ENCODE results near the gene CHRNA4.

The CHRNA4 gene

DNA sequence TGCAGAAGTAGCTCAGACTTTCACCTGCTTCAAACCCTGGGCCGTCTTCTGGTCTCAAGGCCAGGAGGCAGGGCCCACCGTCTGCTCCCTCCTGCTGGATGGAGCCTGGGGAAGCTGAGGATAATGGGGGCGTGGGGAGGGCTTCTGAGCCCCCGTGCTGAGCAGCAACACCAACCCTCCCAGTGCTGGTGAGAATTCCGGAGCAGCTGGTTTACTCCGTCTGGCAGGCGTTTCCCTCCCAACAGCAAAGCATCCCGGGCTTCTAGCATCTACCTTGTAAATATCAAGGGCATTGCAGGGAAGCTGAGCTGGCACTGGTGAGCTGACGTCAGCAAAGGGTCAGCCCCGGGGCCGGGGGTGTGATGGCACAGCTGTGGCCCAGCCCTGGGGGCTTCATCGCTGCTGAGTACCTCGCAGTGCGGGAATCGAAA lies 16.8 kb upstream of the CHRNA4 start:
- DNase-seq (ENCODE audit: low read depth in 2 of 2): no peak

DNA sequence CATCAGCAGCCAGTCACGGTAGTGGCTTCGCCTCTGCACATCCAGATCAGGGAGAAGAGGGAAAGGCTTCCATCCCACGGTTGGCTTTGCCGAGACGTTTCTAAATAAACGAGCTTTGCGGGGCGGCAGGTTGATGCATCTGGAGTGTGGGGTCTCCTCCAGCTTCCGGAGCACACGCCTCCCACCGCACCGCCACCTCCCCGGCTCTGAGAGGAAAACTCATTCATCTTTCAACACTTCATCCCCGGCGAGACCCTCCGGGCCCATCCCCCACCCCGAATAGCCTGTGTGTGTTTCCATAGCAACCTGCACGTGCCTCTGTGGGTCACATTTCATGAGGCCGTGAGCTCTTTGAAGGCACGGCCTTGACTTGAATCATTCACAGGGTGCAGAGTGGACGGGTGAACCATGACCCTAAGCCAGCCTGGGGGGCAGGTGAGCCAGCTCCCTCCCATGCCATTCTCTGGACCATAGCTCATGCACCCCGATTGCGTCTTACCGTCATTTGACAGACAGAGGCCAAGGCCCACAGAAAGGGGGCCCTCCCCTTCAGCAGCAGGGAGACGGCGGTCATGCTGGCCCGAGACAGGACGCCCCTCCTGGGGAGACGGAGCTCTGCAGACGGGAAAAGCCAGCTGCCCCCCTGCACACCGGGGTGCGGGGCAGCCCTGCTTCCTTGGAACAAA lies 16.2 kb upstream of the CHRNA4 start:
- no peak for DNase-seq (ENCODE audit: low read depth in 2 of 2)

DNA sequence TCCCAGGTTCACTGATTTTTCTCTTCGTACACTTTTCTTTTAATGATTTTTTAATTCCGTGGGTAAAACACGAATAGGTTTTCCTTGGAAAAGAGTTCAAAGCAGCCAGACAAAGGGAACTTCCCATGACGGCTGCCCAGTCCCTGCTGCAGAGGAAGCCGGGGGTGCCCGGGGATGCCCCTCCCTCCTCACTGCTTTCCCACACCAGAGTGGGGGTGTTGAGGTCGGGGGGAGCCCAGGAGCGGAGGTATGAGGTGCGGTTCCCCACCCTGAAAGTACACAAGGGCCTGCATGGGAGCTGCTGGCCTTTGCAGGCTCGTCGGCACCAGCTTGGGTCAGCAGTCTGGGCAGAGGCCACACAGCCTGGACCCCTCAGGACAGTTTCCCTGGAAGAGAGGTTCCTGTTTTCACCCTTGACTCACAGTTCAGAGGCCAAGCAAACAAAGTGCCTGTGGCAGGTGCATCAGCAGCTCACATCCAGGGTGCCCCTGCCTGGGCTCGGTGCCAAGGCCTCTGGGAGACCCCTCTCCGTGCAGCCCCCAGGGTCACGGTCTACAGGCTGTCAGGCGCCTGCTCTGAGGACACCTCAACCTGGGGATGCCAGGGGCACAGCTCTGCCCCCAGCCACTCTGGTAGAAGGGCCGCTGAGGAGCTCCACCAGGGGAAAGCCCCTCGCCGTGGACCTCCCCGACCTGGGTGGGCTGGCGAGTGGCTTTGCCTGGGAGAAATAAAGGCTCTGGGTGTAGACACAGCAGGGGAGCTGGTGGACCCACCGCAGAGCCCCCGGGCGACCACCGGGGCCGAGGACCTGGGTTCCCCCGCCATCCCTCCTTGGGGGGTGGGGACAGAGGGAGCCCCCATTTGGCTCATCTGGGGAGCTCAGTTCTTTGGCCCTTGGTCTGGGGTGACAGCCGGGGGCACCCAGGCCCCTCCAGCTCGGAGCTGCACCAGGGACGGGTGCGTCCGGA lies 15.4 kb upstream of the CHRNA4 start:
- no peak for DNase-seq (ENCODE audit: low read depth in 2 of 2)

DNA sequence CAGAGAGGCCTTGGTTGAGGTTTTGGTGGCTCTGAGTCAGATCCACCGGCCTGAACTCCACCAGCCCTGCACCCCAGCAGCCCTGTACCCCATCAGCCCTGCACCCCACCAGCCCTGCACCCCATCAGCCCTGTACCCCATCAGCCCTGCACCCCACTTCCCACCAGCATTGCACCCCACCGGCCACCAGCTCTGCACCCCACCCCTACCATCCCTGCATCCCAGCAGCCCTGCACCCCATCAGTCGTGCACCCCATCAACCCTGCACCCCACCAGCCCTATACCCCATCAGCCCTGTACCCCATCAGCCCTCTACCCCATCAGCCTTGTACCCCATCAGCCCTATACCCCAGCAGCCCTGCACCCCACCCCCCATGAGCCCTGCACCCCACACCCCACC lies 14.3 kb upstream of the CHRNA4 start:
- DNase-seq (ENCODE audit: low read depth in 2 of 2): no peak

DNA sequence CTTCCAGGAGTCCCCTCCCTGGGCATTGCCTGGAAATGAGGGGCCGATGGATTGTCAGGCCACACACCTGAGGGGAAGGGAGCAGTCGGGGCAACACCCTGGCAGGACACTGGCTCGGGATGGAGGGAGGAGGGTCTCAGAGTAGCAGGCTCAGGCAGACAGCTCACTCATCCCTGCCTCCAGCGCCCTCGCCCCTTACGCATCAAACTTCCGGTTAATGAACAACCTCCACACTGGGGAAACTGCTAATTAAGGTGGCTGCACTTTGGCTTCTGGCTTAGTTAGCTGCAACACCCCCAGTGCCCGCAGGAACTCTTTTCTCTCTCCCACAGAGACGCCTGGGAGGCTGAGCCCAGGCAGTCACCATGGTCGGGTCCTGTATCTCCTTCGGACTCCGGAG lies 13.4 kb upstream of the CHRNA4 start:
- no peak for DNase-seq (ENCODE audit: low read depth in 2 of 2)

DNA sequence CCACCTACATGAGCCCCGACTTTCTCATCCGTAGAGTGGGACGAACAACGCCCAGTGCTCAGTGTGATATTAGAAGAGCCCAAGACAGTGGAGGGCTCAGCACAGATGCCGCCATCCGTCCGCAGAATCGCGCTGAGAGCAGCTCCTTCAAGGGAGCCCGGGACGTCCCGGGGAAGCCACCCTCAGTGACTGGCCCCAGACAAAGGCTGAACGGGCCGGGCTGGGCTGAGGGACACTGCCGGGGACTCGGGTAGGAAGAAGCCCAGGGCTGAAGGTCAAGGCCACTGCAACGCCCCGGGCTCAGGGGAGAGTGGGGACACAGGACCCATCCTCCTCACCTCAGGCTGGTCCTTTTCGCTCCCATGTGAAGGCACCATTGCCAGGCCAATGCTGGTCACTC lies 12.8 kb upstream of the CHRNA4 start:
- no peak for DNase-seq (ENCODE audit: low read depth in 2 of 2)

DNA sequence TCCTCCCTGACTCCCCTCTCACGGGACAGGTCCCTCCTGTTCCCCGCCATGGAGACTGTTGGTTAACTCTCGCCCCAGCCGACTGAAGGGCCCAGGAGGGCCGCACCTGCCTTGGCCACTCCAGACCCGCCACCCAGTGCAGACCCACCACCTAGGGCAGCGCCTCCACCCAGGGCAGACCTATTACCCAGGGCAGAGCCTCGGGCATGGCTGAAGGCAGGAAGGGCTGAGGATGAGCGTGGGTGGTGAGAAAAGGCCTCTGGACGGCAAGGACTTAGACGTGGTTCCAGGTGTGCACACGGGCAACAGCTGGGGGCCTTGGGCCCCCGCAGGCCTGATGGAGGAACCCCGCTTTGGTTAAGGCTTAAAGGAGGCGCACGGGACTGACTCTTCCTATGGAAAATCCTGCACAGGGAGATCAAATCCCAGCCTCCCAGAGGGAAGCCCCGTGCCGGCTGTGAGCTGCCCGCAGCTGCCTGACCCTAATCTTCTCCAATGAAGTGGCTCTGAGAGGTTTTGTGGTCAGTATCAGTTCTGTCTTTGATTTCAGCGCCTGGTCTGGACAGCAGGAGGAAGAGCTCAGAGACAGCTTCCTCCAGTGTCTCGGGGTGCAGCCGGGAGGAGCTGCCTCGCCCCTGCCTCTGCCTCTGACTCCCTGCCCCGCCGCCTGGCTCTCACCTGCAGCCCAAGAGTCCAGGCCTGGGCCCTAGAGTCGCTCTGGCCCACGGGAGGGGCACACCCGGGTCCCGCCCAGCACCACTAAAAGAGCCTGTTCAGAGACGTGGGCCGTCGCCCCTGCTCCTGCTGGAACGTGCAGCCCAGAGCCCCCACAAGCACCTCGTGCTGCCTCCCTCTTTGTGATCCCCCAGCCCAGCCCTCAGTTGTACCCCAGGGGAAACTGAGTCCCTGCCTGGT lies 12.1 kb upstream of the CHRNA4 start:
- DNase-seq (ENCODE audit: low read depth in 2 of 2): no peak

DNA sequence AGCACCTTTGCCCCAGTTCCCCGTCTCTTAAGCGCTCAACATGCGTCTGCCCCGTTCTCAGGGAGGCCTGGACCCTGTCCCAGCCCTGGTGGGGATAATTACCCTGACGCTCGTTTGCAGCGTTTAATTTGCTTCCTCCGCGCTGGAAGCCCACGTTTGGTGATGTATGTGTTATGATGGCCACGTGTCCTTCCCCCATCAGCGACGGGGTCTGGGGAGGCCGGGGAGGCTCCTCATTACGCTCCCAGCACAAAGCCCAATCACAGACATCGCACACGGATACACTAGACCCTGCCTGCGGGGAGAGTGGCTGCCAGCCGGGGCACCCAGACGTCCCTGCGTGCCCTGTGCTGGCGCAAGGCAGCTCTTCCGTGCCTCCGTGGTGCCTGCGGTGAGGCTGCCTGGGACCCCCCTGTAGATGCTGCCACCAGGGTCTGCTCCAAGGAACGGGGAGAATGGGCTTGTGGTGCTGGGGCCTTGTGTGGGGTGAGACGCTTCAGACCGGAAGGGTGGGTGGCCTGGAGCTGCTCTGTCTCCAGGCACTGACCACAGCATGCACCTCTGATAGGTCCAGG lies 10.2 kb upstream of the CHRNA4 start:
- DNase-seq (ENCODE audit: low read depth in 2 of 2): no peak

DNA sequence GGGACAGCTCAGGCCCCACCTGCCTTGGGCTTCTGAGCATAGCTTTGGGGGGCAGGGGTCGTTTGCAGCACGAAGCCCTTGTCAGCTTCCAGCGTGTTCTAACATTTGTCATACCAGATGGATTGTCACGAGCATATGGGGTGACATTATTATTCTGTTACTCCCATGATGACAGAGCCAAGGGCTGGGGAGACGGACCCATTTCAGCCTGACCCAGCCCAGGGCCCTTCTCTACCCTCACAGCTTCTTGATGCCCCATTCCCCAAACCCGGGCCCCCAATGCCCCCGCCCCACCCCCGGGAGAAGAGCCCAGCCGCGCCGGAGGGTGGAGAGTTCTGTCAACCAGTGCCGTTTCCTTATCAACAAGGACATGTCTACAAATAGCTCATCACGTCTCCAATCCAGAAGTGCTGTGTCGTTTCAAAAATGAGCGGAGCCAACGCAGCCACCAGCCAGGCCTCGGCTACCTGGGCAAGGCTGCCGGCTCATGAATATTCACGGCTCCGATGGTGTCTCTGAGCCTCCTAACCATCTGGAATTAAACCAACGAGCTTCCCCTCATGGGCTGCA lies 9.6 kb upstream of the CHRNA4 start:
- no peak for DNase-seq (ENCODE audit: low read depth in 2 of 2)

DNA sequence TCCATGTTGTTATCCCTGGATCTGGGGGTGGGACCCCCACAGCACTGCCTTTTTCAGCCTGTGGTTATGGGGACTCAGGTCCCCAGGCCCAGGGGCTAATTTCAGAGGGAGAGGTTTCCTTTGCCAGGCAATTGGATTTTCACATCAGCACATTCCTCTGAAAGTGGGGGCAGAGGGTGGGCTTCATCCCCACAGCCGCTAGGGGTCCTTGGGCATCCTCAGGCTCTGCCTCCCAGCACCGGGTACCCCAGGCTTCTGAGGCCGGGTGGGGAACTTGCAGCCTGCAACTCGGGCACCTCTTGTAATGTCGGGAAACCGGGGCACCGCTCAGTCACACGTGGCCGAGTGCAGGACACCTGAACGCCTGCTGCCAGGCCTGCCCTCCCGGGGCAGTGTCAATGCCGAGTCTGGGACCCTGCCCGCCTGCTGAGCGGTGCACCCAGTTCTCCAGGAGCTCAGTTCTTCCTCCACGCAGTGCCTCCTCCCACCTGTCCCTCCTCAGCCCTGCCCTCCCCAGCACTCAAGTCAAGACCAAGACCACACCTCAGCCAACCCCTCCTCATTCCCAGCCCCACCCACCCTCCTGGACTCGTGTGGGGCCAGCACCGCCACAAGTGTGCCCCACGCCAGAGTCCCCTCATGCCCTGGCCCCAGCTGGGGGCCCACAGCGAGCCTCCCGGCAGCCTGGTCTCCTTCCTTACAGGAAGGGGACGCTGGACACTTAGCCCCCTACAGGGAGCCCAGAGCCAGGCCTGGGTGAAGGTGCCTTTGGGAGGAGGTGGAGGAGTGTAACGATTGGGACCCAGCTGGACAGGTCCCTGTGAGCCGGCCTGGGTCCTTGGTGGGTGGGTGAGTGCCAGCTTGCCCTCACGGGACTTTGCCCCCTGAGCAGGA lies 8.8 kb upstream of the CHRNA4 start:
- DNase-seq (ENCODE audit: low read depth in 2 of 2): no peak

DNA sequence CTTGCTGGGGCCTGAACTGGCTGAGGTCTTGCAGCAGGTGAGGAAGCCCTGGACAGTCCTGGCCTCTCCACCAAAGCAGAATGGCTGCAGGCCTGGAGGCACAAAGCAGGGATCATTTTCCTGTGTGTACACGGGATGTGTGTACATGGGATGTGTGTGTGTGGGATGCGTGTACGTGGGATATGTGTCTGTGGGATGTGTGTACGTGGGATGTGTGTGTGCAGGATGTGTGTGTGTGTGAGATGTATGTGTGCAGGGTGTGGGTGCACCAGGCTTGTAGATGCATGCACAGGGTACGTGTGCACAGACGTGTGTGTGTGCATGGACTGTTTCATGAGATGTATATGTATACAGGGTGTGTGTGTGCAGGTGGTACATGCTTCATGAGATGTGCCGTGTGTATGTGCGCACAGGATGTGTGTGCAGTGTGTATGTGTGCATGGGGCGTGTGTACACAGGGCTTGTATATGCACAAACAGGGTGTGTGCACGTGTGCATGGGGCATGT lies 7.9 kb upstream of the CHRNA4 start:
- no peak for DNase-seq (ENCODE audit: low read depth in 2 of 2)

DNA sequence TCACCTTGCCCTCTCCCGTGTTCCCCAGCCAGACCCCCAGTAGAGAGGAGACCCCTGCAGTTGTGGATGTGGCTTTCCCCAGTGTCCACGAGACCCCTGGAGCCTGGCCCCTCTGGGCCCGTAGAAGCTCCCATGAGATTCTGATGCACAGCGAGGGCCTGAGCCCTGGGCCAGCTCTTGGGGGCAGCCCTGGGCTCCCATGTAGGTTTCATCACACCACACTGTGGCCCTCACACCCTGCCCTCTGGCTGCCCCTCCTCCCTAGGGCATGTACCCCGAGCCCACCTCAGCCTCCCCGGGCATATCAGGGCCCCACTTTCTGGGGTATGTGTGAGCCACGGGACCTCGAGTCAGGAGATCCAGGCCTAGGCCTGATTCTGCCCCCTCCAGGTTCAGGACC lies 7.0 kb upstream of the CHRNA4 start:
- no peak for DNase-seq (ENCODE audit: low read depth in 2 of 2)

DNA sequence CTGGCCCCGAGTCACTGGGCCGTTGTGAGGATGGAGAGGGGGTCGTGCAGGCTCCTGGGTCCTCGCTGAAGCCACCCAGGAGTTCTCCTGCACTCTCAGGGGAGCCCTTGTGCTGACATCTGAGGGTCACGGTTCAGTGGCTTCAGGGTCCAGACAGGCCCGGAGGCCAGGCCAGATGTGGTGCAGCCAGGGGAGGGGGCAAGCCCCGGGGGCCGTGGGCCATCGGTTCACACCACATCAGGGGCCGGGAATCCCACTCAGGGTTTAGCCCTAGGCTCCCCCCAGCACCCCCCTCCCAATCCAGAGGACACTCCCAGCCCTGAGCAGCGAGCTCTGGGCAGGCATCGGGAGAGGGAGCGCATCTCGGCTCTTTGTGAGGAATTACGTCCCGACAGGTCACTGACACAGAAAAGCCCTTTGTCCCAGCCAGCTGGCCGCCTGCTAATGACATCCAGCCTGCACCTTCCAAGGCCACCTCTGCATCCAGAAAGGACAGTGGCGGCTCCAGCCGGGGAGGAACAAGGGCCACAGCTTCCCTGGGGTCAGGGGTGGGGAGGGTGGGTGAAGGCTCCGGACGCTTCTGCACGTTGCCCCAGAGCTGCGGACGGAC lies 6.4 kb upstream of the CHRNA4 start:
- no peak for DNase-seq (ENCODE audit: low read depth in 2 of 2)

DNA sequence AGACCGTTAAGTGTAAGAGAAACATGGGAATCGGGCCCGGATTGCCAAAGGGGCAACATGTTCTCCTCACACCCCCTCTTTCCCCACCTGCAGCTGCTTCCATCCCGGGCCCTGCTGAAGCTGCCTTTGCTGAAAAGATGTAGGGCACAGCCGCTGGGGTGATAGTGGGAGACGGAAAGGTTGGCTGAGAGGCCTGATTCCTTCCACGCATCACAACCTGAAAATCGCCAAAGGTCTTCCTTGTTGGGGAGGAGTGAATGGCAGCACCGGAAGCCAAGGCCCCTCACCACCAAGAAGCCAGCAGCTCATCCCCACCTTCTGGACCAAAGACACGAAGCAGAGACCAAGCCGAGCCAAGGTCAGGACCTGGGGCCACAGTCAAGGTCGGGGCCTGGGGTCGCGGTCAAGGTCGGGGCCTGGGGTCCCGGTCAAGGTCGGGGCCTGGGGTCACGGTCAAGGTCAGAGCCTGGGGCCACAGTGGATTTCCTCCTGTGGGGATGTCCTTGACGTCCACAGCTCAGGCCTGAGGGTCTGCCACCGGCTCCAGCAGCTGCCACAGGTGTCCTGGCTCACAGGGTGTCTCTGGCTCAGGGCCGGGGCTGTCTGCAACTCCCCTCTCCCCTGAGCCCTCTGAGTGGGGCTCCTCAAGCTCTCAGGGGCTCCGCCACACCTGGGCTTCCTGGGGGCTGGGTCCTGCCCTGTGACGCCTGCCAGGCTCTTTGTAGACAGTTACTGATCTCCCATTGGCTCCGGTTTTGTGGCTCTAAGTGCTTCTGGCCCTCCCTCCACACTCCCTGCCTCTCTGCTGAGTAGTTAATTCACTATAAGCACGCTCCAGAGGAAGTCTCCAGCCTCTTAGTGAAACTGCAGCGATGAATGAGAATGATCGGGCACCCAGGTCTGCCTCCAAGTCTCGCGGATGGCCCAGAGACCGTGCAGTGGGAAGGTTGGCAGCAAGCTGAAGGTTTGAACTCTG lies 5.5 kb upstream of the CHRNA4 start:
- DNase-seq (ENCODE audit: low read depth in 2 of 2): no peak

DNA sequence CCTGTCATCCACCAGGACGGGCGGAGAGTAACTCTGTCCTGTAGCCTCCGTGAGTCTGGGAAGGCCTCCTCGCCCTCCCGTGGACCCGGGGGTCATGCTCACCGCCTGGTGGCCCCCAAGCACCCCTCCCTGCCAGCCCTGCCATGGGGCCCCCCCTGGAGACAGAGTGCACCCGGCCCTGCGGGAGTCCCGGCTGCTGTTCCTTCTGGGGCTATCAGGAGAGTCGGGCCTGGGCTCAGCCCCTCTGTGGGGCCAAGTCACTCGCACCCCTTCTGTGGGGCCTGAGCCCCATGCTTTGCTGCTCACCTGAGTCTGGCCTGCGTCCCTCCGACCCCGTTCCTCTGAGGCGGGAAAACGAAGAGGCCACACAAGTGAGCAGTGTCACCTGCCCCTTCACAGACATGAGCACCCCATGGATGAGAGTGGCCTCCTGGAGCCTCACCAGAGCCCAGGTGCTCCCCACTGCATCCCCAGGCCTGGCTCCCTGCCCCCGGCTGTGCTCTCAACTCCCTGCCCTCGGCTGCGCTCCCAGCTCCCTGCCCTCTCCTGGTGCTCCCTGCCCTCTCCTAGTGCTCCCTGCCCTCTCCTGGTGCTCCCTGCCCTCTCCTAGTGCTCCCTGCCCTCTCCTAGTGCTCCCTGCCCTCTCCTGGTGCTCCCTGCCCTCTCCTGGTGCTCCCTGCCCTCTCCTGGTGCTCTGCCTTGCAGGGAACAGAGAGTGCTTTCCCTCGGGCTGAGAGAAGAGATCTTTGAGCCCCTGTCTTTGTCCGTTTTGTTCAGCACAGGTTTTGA lies 4.6 kb upstream of the CHRNA4 start:
- DNase-seq (ENCODE audit: low read depth in 2 of 2): no peak

DNA sequence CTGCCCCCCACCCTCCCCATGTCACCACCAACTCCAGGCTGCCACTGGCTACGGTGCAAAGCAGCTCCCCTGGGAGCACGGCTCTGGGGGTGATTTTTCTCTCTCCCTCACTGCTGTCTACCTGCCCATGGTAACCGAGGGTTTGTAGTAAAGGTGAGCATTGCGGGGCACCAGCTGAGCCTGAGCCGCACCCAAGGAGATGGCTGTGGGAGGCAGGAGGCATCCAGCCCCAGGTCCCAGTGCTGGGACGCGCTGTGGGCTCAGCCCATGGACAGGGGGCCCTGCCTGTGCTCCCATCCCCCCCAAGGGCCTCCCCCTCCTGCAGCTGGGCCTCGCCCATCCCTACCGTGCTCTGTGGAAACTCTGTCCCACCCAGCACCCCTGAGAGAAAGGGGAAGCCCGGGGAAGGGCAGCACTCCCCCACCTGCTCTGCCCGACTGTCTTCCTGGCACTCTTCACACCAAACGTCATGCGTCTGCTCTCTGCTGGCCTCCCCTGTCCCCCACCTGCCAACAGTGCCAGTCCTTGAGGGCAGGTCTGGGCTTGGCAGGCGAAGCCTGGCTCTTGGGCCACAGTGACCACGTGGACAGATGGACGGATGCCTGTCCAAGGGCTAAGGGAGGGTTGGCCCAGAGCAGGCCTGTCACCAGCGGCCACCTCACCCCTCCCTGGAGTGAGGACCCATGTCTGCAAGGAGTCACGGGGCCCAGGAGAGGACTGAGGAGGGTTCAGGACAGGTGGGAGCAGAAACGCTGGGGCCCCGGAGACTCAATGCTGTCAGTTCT lies 3.8 kb upstream of the CHRNA4 start:
- DNase-seq (ENCODE audit: low read depth in 2 of 2): no peak

All from stimulated activated CD4-positive, alpha-beta T cell treated with anti-CD3 and anti-CD28 coated beads, Interleukin-1b, Interleukin-23, amount 100 ng/mL, for 4 hours (primary cell).